SJSA1 (cell line): Measurements from ENCODE around the gene MEIOSIN. TPM values are rescaled to one million over a fixed set of nuclear protein-coding genes. Genes with fewer than 3 reads are reported as not detected.
"Not testable (repeated sequence)": the region's sequence is repeated elsewhere in the genome, so short reads cannot be mapped to it uniquely, and the experiment has no call there.

Experiments
- DNase-seq, 2 experiments: peaks; one replicate each; pipeline ENCODE4 v3.0.0-alpha.2; 2015 to 2020; ENCODE audit warnings: low spot score in 2 of 2, low read depth in 1 of 2
- H3K27ac ChIP-seq: fragments of 250-450 bp; sonication (Bioruptor Pico); 2 replicates; pipeline ENCODE4 v1.5.1; 2020; ENCODE audit warnings: mild to moderate bottlenecking, moderate library complexity
- H3K27me3 ChIP-seq: fragments of 250-450 bp; sonication (Bioruptor Pico); replicated peaks from 2 replicates; pipeline ENCODE4 v1.5.1; 2020; ENCODE audit warnings: mild to moderate bottlenecking, moderate library complexity
- H3K36me3 ChIP-seq: fragments of 250-450 bp; sonication (Bioruptor Pico); 2 replicates; pipeline ENCODE4 v1.5.1; 2020; ENCODE audit warnings: mild to moderate bottlenecking
- H3K4me1 ChIP-seq: fragments of 250-450 bp; sonication (Bioruptor Pico); replicated peaks from 2 replicates; pipeline ENCODE4 v1.6.1; 2021; ENCODE audit warnings: mild to moderate bottlenecking
- H3K4me3 ChIP-seq: fragments of 250-450 bp; sonication (Bioruptor Pico); 2 replicates; pipeline ENCODE4 v1.5.1; 2020; ENCODE audit warnings: mild to moderate bottlenecking
- H3K9me3 ChIP-seq: fragments of 250-450 bp; sonication (Bioruptor Pico); replicated peaks from 2 replicates; pipeline ENCODE4 v1.5.1; 2020; ENCODE audit warnings: mild to moderate bottlenecking
- total RNA-seq: library from RNA; depleted of rRNA; stranded (reverse); fragments of >200 nt; shearing (Covaris generic); gene quantifications from 2 replicates; pipeline ENCODE4 v1.2.3, GENCODE V29; 2014; rRNA removed

Gene MEIOSIN
- not detected in 2 replicates for total RNA-seq

DNA sequence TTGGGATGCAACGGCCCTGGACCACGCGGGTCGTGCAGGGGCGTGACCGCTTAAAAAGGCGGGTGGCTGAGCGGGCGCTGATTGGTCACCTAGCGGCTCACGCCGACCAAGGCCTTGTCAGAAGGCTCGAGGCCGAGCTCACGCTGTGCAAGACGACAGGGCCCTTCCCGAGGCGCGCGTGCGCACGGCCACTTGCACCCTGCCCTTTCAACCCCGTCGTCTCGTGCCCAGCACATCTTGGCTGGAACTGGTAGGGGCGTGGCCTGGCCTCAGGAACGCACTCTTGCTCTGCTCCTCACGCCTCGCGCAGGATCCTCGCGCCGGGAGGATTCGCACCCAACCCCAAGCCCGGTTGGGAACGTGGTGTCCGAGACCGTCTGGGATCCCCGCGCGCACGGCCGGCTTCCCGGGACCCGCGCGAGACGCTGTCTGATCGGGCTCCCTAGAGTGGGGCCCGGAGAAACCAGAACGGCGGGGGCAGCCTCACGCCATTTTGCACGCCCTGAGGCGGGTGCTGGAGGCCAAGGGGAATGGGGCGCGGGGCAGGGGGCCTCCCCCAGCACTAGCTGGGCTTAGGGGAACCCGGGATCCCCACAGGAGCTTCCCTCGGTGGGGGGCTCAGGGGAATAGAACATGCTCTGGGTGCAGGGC lies at the start of gene MEIOSIN:
MEIOSIN (plus strand) TSS at position 280 of the 651 bp plus-strand sequence. CDS start 1,938 bp downstream, outside the sequence.
- Histone ChIP-seq H3K4me1 (peaks cover 13% of the 10 kb centered on the region), H3K27me3 (no peaks in the 10 kb centered on the region), H3K4me3 (no peak within 1 kb of the TSS), H3K27ac (no peak within 1 kb of the TSS), H3K36me3 (peaks cover 8% of the 10 kb centered on the region; the same call in 1 of the 2 replicates), H3K9me3 (no peaks in the 10 kb centered on the region)
- no peak for DNase-seq

DNA sequence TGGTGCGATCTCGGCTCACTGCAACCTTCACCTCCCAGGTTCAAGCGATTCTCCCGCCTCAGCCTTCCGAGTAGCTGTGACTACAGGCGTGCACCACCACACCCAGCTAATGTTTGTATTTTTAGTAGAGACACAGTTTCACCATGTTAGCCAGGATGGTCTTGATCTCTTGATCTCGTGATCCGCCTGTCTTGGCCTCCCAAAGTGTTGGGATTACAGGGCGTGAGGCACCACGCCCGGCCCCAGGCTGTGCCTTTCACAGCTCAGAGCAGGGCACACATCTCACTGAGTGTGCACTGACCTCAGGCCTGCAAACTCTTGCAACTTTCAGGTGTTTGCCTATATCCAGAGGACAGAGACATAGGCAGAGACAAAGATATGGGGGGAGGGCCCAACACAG lies 48.2 kb upstream of the MEIOSIN start:
- H3K4me1 ChIP-seq, H3K4me3 ChIP-seq, H3K27ac ChIP-seq, DNase-seq, H3K9me3 ChIP-seq, H3K27me3 ChIP-seq: not testable (repeated sequence)
- H3K36me3 ChIP-seq, result peaks cover 48% of the 10 kb centered on the region

DNA sequence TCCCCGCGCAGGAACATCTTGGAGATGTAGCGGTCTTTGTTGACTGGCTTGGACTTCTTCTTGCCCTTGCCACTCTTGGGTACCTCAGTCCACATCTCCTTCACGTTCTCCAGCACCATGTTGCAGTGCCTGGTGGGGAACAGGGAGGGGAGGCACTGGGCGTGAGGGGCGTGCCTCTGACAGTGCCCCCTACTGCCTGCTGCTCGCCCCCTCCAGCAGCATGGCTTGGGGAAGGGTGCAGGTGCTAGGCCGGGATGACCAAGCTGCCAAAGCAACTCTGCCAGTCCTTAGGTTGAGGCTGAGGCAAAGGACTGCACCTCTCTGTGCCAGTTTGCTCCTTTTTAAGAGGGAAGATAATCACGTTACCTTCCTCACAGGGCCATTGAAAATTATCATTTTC lies 45.6 kb upstream of the MEIOSIN start:
- peaks cover 48% of the 10 kb centered on the region for H3K36me3 ChIP-seq
- peaks cover 4% of the 10 kb centered on the region; the same call in 1 of the 2 replicates for H3K4me1 ChIP-seq
- H3K4me3 ChIP-seq, result no peak overlapping the region
- DNase-seq, result no peak
- H3K27me3 ChIP-seq, result no peaks in the 10 kb centered on the region
- no peak overlapping the region for H3K27ac ChIP-seq
- no peaks in the 10 kb centered on the region for H3K9me3 ChIP-seq

DNA sequence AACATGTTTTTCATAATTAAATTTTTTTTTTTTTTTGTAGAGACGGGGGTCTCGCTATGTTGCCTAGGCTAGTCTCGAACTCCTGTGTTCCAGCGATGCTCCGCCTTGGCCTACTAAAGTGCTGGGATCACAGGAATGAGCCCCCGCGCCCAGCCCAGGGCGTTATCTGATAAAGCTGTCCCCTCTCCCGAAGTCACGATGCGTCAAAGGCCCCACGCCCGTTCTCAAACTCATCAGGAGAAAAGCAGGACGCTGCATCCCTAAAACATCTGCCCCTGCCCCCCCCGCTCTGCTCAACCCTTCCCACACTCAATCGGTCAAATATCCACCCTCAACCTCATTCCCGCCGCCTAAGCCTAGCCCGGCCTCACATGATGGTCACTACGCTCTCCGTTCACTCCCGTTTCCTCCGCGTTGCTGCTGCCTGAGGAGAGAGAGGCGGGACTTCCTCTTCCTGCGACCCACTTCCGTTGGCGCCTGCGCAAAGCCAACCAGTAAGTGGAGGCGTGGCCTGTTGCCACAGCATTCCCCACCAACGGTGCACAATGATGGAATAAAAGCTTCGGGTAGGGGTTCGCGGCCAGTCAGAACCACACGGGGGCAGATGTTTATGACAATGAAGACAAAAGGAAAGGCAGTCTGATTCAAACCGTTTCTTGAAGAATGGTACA lies 41.6 kb upstream of the MEIOSIN start, which contains the start of gene SNRPD2:
SNRPD2 (minus strand) TSS at position 438 of the 671 bp plus-strand sequence; CDS start at position 373, 65 bp downstream.
- Histone ChIP-seq H3K27ac (peak within 1 kb of the TSS; percentile 49), H3K4me3 (peak within 1 kb of the TSS; percentile 64), H3K9me3 (no peaks in the 10 kb centered on the region), H3K27me3 (no peaks in the 10 kb centered on the region), H3K4me1 (peaks cover 7% of the 10 kb centered on the region; the same call in 1 of the 2 replicates), H3K36me3 (peaks cover 33% of the 10 kb centered on the region)
- DNase-seq, result peak; percentile 96 to 99

- Histone ChIP-seq H3K4me1 (peaks cover 7% of the 10 kb centered on the region; the same call in 1 of the 2 replicates), H3K9me3 (no peaks in the 10 kb centered on the region), H3K4me3 (peak within 1 kb of the TSS; percentile 64), H3K27me3 (no peaks in the 10 kb centered on the region), H3K27ac (peak within 1 kb of the TSS; percentile 49), H3K36me3 (peaks cover 25% of the 10 kb centered on the region)
- DNase-seq, result peak; percentile 99 to 100
Measured at GRCh38 chr19:45692187-45693105, 40.8 kb upstream of the MEIOSIN start, which contains the start of gene QPCTL. Gene QPCTL (plus strand): TSS chr19:45692666. CDS start chr19:45692704, 38 bp downstream.

- no peaks in the 10 kb centered on the region for H3K27me3 ChIP-seq
- DNase-seq, result peak; percentile 75 to 81
- peaks cover 7% of the 10 kb centered on the region; the same call in 1 of the 2 replicates for H3K4me1 ChIP-seq
- H3K36me3 ChIP-seq, result peaks cover 22% of the 10 kb centered on the region
- H3K9me3 ChIP-seq, result no peaks in the 10 kb centered on the region
- H3K27ac ChIP-seq, result peak overlapping the region; percentile 49
- peak overlapping the region; percentile 64 for H3K4me3 ChIP-seq
Measured at GRCh38 chr19:45693106-45693788, 40.0 kb upstream of the MEIOSIN start.

DNA sequence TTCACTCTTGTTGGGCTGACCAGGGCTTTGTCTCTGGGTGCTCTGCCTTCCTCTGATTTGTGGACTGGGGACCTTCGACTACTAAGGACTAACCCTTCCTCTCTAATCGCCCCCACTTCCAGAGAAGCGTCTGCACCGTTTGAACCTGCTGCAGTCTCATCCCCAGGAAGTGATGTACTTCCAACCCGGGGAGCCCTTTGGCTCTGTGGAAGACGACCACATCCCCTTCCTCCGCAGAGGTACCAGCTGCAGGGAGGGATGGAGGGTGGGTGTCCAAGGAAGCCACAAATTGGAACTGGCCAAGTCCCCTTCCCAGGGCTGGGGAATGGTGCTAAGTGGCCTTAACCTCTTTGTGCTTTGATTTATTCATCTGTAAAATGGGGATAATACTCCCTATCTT lies 31.6 kb upstream of the MEIOSIN start:
- H3K4me1 ChIP-seq, result no peaks in the 10 kb centered on the region

DNA sequence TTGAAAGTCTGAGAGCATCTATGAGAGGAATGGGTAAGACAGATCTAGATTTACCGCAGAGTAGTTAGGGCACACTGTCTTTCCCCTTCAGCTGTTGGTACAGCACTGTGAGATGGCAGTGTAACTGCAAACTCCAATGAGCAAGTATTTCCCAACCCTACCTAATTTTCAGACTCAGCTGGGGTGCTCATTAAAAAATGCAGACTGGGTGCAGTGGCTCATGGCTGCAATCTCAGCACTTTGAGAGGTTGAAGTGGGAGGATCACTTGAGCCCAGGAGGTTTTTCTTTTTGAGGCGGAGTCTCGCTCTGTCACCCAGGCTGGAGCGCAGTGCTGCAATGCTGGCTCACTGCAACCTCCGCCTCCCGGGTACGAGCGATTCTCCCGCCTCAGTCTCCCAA lies 28.1 kb upstream of the MEIOSIN start:
- Histone ChIP-seq H3K4me3 (no peak overlapping the region), H3K27me3 (no peaks in the 10 kb centered on the region), H3K36me3 (peaks cover 27% of the 10 kb centered on the region), H3K9me3 (no peaks in the 10 kb centered on the region), H3K27ac (no peak overlapping the region), H3K4me1 (no peaks in the 10 kb centered on the region)
- DNase-seq, result no peak

More for the DNA sequence above, 31.6 kb upstream of the MEIOSIN start:
- DNase-seq, result no peak
- H3K27me3 ChIP-seq, result no peaks in the 10 kb centered on the region
- H3K4me3 ChIP-seq, result no peak overlapping the region
- H3K9me3 ChIP-seq, result no peaks in the 10 kb centered on the region
- peaks cover 21% of the 10 kb centered on the region for H3K36me3 ChIP-seq
- no peak overlapping the region for H3K27ac ChIP-seq

DNA sequence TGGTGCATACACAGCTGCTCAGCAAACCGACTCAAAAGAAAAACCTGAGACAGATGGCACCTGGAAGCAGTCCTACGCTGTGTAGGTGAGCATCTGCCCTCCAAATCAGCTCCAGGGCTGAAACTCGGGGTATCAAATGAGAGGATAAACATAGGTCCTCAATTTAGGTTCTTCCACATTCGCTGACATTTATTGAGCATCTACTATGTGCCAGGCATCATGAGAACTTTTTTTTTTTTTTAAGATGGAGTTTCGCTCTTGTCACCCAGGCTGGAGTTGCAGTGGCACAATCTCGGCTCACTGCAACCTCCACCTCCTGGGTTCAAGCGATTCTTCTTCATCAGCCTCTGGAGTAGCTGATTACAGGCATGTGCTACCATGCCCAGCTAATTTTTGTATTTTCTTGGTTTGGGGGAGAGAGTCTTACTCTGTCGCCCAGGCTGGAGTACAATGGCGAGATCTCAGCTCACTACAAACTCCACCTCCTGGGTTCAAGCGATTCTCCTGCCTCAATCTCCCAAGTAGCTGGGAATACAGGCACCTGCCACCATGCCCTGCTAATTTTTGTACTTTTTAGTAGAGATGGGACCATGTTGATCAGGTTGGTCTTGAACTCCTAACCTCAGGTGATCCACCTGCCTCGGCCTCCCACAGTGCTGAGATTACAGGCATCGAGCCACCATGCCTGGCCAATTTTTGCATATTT lies 27.4 kb upstream of the MEIOSIN start:
- Histone ChIP-seq H3K9me3 (no peaks in the 10 kb centered on the region), H3K36me3 (peaks cover 34% of the 10 kb centered on the region), H3K4me1 (no peaks in the 10 kb centered on the region), H3K27me3 (no peaks in the 10 kb centered on the region), H3K27ac (no peak overlapping the region), H3K4me3 (no peak overlapping the region)
- DNase-seq, result no peak

DNA sequence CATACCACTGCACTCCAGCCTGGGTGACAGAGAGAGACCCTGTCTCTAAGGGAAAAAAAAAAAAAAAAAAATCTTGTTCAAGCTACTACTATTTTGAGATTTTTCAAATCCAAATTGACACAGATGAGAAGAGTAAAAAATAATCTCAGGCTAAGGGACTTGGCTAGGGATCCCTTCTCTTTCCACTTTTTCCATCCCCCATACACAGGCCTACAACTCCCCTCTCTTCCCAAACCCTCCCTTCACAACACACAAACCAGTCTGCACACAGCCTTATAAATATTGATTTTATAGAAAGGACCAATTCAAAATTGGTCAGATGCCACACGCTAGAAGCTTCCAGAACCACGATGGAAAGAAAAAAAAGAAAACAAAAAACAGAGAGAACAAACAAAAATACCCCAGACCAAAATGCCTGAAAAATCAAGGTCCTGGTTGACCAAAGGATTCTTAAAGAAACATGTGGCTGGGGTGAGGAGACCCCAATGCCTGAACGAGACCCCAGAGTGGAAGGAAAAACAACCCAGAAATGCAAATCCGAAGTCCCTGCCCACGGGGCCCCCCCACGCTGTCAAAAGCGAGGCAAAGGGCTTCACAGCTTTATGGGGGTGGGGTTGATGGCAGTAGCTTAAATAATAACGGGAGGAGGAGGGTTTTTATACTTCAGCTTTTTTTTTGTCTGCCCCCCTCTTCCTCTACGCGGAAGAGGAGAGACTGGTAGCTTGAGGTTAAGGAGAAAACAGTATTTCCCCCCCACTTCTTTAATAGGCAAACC lies 22.7 kb upstream of the MEIOSIN start:
- Histone ChIP-seq H3K9me3 (no peaks in the 10 kb centered on the region), H3K27me3 (no peaks in the 10 kb centered on the region), H3K27ac (no peak overlapping the region), H3K4me1 (no peaks in the 10 kb centered on the region), H3K4me3 (no peak overlapping the region), H3K36me3 (peaks cover 39% of the 10 kb centered on the region)
- no peak for DNase-seq

GRCh38 chr19:45711851-45712698 lies 21.2 kb upstream of the MEIOSIN start:
- H3K27me3 ChIP-seq, result no peaks in the 10 kb centered on the region
- H3K9me3 ChIP-seq, result no peaks in the 10 kb centered on the region
- DNase-seq, result no peak
- H3K4me3 ChIP-seq, result no peak overlapping the region
- H3K4me1 ChIP-seq, result peaks cover 5% of the 10 kb centered on the region; the same call in 1 of the 2 replicates
- H3K36me3 ChIP-seq, result peaks cover 39% of the 10 kb centered on the region
- H3K27ac ChIP-seq, result no peak overlapping the region
